ENCODE measurements around the gene ARPC4. TPM values are rescaled to one million over a fixed set of nuclear protein-coding genes. Genes with fewer than 3 reads are reported as not detected.
A peak's percentile ranks its signal among the peaks of the same experiment; 100 is the strongest.

Gene ARPC4
- total and polyA plus RNA-seq, 2 of the 13 experiments (the other 11 are each of a cell fraction or from before 2014, with no cell fraction given), result 30.1 to 83.6 TPM

- no peak for TF ChIP-seq ZHX2 (IDR thresholded peaks at IDR 0.05; ENCODE audit: low read depth)
- no peak for TF ChIP-seq ZHX2 (CRISPR knock-in tag; IDR thresholded peaks at IDR 0.05; ENCODE audit: borderline replicate concordance)
- TF ChIP-seq NFIB (CRISPR knock-in tag; IDR thresholded peaks at IDR 0.05; ENCODE audit: borderline replicate concordance), result no peak
- no peak for TF ChIP-seq GPN1 (CRISPR knock-in tag; IDR thresholded peaks at IDR 0.05; ENCODE audit: borderline replicate concordance)
- TF ChIP-seq TIGD3 (CRISPR knock-in tag; IDR thresholded peaks at IDR 0.05; ENCODE audit: borderline replicate concordance), result no peak; the same call in 1 of the 2 replicates
- TF ChIP-seq CC2D1A (CRISPR knock-in tag; IDR thresholded peaks at IDR 0.05), result no peak
- TF ChIP-seq FOXP4 (CRISPR knock-in tag; IDR thresholded peaks at IDR 0.05), result no peak
- peak; percentile 34 for TF ChIP-seq YY1 (IDR thresholded peaks at IDR 0.05; ENCODE audit: insufficient read depth, insufficient replicate concordance, low read depth, low read length)
- peak; percentile 84 for TF ChIP-seq PHF8 (CRISPR knock-in tag; IDR thresholded peaks at IDR 0.05)
- TF ChIP-seq ZNF563 (CRISPR knock-in tag; IDR thresholded peaks at IDR 0.05), result peak; percentile 51; the same call in 1 of the 2 replicates
- TF ChIP-seq ZNF432 (CRISPR knock-in tag; IDR thresholded peaks at IDR 0.05; ENCODE audit: borderline replicate concordance), result no peak
- no peak for TF ChIP-seq SIX1 (CRISPR knock-in tag; IDR thresholded peaks at IDR 0.05; ENCODE audit: borderline replicate concordance)
- peak; percentile 27; the same call in 1 of the 2 replicates for TF ChIP-seq ISL2 (CRISPR knock-in tag; IDR thresholded peaks at IDR 0.05)
- peak; percentile 20 for TF ChIP-seq XRCC5 (optimal IDR thresholded peaks at IDR 0.05; ENCODE audit: low read length)
- TF ChIP-seq KMT2B (CRISPR knock-in tag; IDR thresholded peaks at IDR 0.05), result peak; percentile 36
- no peak for TF ChIP-seq PITX1 (CRISPR knock-in tag; IDR thresholded peaks at IDR 0.05)
- no peak for TF ChIP-seq ZNF749 (CRISPR knock-in tag; IDR thresholded peaks at IDR 0.05; ENCODE audit: borderline replicate concordance)
- peak; percentile 82 for TF ChIP-seq POLR2G (IDR thresholded peaks at IDR 0.05; ENCODE audit: low read depth, low read length)
- TF ChIP-seq ZBTB38 (CRISPR knock-in tag; IDR thresholded peaks at IDR 0.05), result peak; percentile 32; the same call in 1 of the 2 replicates
- TF ChIP-seq DPF2 (CRISPR knock-in tag; IDR thresholded peaks at IDR 0.05; ENCODE audit: borderline replicate concordance, low read depth), result no peak
- no peak for TF ChIP-seq ZNF773 (CRISPR knock-in tag; IDR thresholded peaks at IDR 0.05; ENCODE audit: borderline replicate concordance)
Observed at GRCh38 chr3:9792405-9793160, at the start of gene ARPC4, which contains the start of gene TADA3 (continued).

Data from HepG2 (cell line).